AG04450 (cell line): ENCODE results near the gene IGFBP4. TPM values are rescaled to one million over a fixed set of nuclear protein-coding genes. Genes with fewer than 3 reads are reported as not detected.
A peak's percentile ranks its signal among the peaks of the same experiment; 100 is the strongest.

ENCODE experiments used
- CTCF ChIA-PET: fragments of 300-600, 350-600 bp; formaldehyde crosslinking; extraction: SDS; loops from one replicate; lab custom pipeline; 2022; ENCODE audit warnings: antibody characterized with exemption, inconsistent platforms; lab: Charles Lee
- POLR2A ChIA-PET: fragments of 350-600 bp; formaldehyde crosslinking; extraction: SDS; loops from one replicate; lab custom pipeline; 2021; ENCODE audit warnings: antibody characterized with exemption, inconsistent platforms; lab: Yijun Ruan, JAX
- DNase-seq: peaks from one replicate; pipeline ENCODE4 v3.0.0-alpha.2; 2011; ENCODE audit warnings: low read depth, low spot score
- H3K27ac ChIP-seq: one replicate; pipeline ENCODE4 v1.5.1; 2012; ENCODE audit warnings: low read depth, low read length, control low read depth
- H3K27me3 ChIP-seq: one replicate; pipeline ENCODE4 v1.6.0; 2012; ENCODE audit warnings: low read length; ENCODE audit not compliant: control insufficient read depth, insufficient read depth
- H3K4me3 ChIP-seq: 2 replicates; pipeline ENCODE4 v1.5.1; 2011; ENCODE audit warnings: mild to moderate bottlenecking, low read depth, low read length, control low read depth
- H3K9me3 ChIP-seq: 2 replicates; pipeline ENCODE4 v1.5.1; 2012; ENCODE audit warnings: low read length; ENCODE audit not compliant: control insufficient read depth, insufficient read depth
- polyA plus RNA-seq: library from polyadenylated mRNA; depleted of rRNA; stranded (reverse); fragments of >200 nt; gene quantifications from 2 replicates; pipeline ENCODE4 v1.2.3, GENCODE V29; 2011
- TF ChIP-seq, protein P1 (sequence below): IDR thresholded peaks from 2 replicates; pipeline ENCODE4 v1.5.1; 2011; ENCODE audit warnings: low read depth, low read length, control low read depth, inconsistent platforms

Gene IGFBP4
- polyA plus RNA-seq, 1 experiment = 1,026 TPM

DNA sequence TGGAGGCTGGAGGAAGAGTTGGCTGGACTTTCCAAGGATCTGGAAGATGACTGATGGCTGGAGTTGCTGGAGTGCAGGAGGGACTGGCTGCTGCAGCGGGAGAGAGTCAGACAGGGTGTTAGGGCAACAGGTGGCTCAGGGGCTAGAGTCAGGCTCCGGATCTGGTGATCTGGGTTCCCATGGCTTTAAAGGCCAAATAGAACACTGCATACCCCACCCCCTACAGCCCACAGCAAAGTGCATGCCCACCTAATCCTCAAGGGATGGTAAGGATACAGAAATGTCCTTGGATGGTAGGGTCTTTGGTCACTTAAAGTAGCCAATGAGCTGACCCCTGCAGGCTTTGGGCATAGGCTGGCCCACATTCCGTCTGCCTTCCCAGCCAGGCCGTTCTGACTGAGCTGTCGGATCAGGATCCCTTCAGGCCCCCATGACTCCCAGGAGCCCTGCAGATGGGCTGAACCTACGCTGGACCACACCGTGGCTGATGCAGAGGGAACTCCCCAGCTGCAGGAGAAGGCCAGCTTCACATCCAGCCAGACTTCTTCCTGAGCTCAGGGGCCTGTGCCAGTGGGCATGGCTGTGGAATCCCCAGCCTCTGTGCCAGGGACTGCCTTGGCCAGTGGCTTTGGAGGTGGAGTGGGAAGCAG is 44.2 kb downstream of the IGFBP4 start:
- TF ChIP-seq, protein P1, sequence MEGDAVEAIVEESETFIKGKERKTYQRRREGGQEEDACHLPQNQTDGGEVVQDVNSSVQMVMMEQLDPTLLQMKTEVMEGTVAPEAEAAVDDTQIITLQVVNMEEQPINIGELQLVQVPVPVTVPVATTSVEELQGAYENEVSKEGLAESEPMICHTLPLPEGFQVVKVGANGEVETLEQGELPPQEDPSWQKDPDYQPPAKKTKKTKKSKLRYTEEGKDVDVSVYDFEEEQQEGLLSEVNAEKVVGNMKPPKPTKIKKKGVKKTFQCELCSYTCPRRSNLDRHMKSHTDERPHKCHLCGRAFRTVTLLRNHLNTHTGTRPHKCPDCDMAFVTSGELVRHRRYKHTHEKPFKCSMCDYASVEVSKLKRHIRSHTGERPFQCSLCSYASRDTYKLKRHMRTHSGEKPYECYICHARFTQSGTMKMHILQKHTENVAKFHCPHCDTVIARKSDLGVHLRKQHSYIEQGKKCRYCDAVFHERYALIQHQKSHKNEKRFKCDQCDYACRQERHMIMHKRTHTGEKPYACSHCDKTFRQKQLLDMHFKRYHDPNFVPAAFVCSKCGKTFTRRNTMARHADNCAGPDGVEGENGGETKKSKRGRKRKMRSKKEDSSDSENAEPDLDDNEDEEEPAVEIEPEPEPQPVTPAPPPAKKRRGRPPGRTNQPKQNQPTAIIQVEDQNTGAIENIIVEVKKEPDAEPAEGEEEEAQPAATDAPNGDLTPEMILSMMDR = no peak
- ChIA-PET POLR2A (interaction anchor here (1.1 to 3.6 kb wide), 3 partner anchors 16 to 45 kb away, joined by 4 to 28 read pairs (median 15); no protein-coding TSS in a partner anchor), CTCF (interaction anchor here (0.6 to 4.5 kb wide), 4 partner anchors 11 to 47 kb away, joined by 4 to 33 read pairs (median 6); no protein-coding TSS in a partner anchor)
- no peak for DNase-seq
- no peaks in the 10 kb centered on the region for H3K9me3 ChIP-seq
- H3K27ac ChIP-seq = peak overlapping the region; percentile 100
- no peak overlapping the region for H3K4me3 ChIP-seq
- no peaks in the 10 kb centered on the region for H3K27me3 ChIP-seq

DNA sequence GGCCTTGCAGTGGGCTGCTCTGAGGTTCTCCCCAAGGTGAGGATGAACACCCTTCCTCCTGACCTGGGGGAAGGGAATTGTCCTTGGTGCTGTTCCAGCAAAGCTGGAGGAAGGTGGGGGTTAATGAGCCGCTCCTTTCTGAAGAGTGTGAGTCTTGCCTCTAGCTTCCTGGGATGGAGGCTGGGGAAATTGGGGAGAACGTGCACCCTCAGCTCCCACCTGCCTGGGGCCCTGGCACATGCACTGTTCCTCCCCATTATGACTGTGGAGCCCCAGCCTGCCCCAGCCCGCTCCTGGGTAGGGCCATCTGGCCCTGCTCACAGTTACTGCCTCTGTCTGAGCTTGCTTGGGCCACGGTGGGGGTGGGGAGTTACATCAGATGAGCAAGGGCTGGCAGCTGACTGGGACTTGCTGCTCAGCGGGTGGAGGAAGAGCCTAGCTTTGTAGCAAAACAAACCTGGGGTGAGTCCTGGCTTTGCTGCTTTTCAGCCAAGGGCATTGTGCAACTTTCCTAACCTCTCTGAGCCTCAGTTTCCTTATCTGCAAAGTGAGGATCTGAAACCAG is 47.1 kb downstream of the IGFBP4 start:
- Histone ChIP-seq H3K27me3 (no peaks in the 10 kb centered on the region), H3K9me3 (no peaks in the 10 kb centered on the region), H3K27ac (peak overlapping the region; percentile 57), H3K4me3 (no peak overlapping the region)
- ChIA-PET POLR2A (interaction anchor here (0.6 to 1.5 kb wide), 6 partner anchors 9 to 139 kb away, joined by 3 to 13 read pairs (median 4); no protein-coding TSS in a partner anchor), CTCF (interaction anchor here (0.7 to 1.9 kb wide), 3 partner anchors 14 to 43 kb away, joined by 4 to 13 read pairs (median 4); no protein-coding TSS in a partner anchor)
- peak; percentile 59 for DNase-seq
- TF ChIP-seq, protein P1 = no peak

DNA sequence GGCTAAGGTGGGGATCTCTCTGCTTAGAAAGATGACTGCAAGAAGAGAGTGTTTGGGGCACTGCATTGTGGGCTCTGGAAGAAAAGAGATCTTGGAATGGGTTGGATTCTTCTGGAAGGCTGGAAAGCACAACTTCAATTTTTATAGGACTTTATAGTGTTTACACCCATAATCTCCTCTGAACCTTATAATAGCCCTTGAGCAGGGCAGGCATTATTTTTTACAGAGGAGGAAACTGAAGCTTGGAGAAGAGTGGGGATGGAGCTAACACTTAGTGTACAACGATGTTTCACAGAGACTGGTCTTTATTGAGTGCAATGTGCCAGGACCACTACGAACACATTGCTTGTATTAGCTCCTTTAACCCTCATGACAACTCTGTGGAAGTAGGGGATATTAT is 47.7 kb downstream of the IGFBP4 start:
- TF ChIP-seq, protein P1 = no peak
- no peak overlapping the region for H3K4me3 ChIP-seq
- H3K27ac ChIP-seq = peak overlapping the region; percentile 22
- ChIA-PET CTCF (interaction anchor here (0.7 to 1.9 kb wide), 3 partner anchors 15 to 43 kb away, joined by 3 to 13 read pairs (median 4); no protein-coding TSS in a partner anchor), POLR2A (interaction anchor here (0.6 to 1.5 kb wide), 6 partner anchors 8 to 140 kb away, joined by 3 to 13 read pairs (median 4); no protein-coding TSS in a partner anchor)
- no peaks in the 10 kb centered on the region for H3K27me3 ChIP-seq
- no peaks in the 10 kb centered on the region for H3K9me3 ChIP-seq
- DNase-seq = no peak

DNA sequence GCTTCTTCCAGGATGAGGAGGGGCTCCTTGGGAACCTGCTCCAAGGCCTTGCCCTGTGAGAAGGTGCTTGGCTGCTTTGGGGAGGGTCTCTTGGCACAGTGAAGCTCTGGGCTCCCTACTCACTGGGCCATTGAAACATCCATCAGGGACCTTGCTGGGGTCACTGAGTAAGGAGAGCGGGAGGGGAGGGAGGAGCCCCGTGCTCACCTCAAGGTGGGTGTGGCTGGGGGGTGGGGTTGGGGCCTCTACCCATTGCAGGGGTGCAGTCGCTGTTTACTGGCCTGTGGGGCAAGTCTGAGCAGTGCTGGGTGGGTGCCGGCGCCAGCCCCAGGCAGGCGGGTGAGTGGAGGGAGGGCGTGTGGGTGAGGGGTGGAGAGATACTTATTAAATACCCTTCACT is 48.2 kb downstream of the IGFBP4 start:
- TF ChIP-seq, protein P1 = no peak
- DNase-seq = no peak
- Histone ChIP-seq H3K27me3 (no peaks in the 10 kb centered on the region), H3K27ac (no peak overlapping the region), H3K9me3 (no peaks in the 10 kb centered on the region), H3K4me3 (no peak overlapping the region)
- ChIA-PET POLR2A (no interaction called here), CTCF (interaction anchor here (0.7 to 1.9 kb wide), 3 partner anchors 15 to 42 kb away, joined by 3 to 13 read pairs (median 4); no protein-coding TSS in a partner anchor)
